ENCODE results near the gene B4GALT5. TPM values are rescaled to one million over a fixed set of nuclear protein-coding genes. Genes with fewer than 3 reads are reported as not detected.

The B4GALT5 gene
- total RNA-seq, 1 experiment from 2014 or later: 77.0 TPM

DNA sequence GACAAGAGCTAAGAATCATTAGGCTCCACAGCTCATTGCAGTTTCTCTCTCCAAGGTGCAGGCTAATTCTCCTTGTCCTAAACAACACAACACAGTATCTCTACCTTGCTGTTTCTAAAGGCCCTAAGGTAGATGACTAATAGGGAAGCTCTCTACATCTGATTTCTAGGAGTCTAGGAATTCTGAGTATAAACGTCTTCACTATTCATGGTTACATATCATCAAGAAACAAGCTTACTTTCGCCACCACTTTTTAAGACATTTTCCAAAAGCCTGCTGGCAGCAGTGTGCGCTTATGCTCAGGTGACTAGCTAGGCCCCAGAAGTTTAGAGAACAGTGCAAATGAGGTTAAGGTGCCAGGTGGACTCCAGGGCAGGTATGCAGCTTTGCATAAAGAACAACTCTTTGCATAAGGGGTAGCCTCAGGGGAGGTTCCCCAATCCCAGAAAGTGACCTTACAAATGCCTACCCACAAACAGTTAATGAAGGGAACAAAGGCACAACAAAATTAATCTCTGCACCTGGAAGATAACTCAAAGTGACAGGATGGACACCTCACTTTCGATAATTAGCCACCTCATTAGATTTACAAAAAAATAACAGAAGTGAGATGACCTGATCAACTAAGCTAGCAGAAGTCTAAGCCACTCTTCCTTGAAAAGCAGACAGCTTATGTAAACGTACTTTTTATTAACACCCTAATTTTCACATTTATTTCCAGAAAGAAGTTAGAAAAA, 20.1 kb downstream of the B4GALT5 start:
- no peak overlapping the region for H2BK15ac ChIP-seq (ENCODE audit: low read depth, low read length)
- no peaks in the 10 kb centered on the region for H3K23me2 ChIP-seq (ENCODE audit: insufficient read length, low read depth, low read length, poor library complexity, severe bottlenecking)
- no peak overlapping the region for H3K27ac ChIP-seq (ENCODE audit: insufficient read length, low read depth, low read length)
- no peak overlapping the region for H2AK5ac ChIP-seq (ENCODE audit: insufficient read length, low read length)
- H3K4ac ChIP-seq (ENCODE audit: low read depth, low read length): no peak overlapping the region
- no peak overlapping the region for H3T11ph ChIP-seq (ENCODE audit: low read length)
- no peak overlapping the region for H2BK20ac ChIP-seq (ENCODE audit: low read depth, low read length, poor library complexity, severe bottlenecking)
- WGBS (ENCODE audit: extremely low coverage, insufficient read length, low lambda C conversion rate): no CpG with 5 or more reads among the region's 5 CpGs
- peaks cover 2% of the 10 kb centered on the region for H4K20me1 ChIP-seq (ENCODE audit: control insufficient read depth, insufficient read depth, insufficient read length)
- H3K4me3 Mint-ChIP-seq: no peak overlapping the region
- TF ChIP-seq, protein P1, sequence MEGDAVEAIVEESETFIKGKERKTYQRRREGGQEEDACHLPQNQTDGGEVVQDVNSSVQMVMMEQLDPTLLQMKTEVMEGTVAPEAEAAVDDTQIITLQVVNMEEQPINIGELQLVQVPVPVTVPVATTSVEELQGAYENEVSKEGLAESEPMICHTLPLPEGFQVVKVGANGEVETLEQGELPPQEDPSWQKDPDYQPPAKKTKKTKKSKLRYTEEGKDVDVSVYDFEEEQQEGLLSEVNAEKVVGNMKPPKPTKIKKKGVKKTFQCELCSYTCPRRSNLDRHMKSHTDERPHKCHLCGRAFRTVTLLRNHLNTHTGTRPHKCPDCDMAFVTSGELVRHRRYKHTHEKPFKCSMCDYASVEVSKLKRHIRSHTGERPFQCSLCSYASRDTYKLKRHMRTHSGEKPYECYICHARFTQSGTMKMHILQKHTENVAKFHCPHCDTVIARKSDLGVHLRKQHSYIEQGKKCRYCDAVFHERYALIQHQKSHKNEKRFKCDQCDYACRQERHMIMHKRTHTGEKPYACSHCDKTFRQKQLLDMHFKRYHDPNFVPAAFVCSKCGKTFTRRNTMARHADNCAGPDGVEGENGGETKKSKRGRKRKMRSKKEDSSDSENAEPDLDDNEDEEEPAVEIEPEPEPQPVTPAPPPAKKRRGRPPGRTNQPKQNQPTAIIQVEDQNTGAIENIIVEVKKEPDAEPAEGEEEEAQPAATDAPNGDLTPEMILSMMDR (conservative IDR thresholded peaks at IDR 0.05): no peak
- H2AFZ ChIP-seq (ENCODE audit: low read length): no peak overlapping the region
- H3K14ac ChIP-seq (ENCODE audit: insufficient read depth, low read length): no peak overlapping the region
- H3K4me1 ChIP-seq (ENCODE audit: insufficient read depth, low read length): peaks cover 20% of the 10 kb centered on the region
- H3K79me1 ChIP-seq (ENCODE audit: insufficient read depth, low read depth, low read length, poor library complexity, severe bottlenecking): peaks cover 5% of the 10 kb centered on the region
- peak overlapping the region; percentile 46 to 82 (median 68); a peak in 5 of 7 replicates for H3K27ac Mint-ChIP-seq
- no peak overlapping the region for H3K23ac ChIP-seq (ENCODE audit: insufficient read length, low read depth, low read length)
- H3K9me3 ChIP-seq (ENCODE audit: control insufficient read depth, low read depth, low read length): no peaks in the 10 kb centered on the region
- no peaks in the 10 kb centered on the region for H3K9me3 Mint-ChIP-seq
- no peak overlapping the region for H3K9ac ChIP-seq (ENCODE audit: extremely low read depth, insufficient read length, low read length)
- H2BK12ac ChIP-seq (ENCODE audit: insufficient read length, low read depth, low read length): no peak overlapping the region
- H3K4me2 ChIP-seq (ENCODE audit: insufficient read depth, insufficient read length, low read length): peak overlapping the region; percentile 8
- no peak for DNase-seq
- no peak overlapping the region for H4K91ac ChIP-seq (ENCODE audit: insufficient read length, low read depth, low read length)
- H3K56ac ChIP-seq (ENCODE audit: insufficient read length, low read depth, low read length): no peak overlapping the region
- no peaks in the 10 kb centered on the region for H3K27me3 Mint-ChIP-seq (ENCODE audit: low read depth)
- H3K36me3 Mint-ChIP-seq (ENCODE audit: insufficient read depth in 1 of 3, low read depth in 3 of 3): no peaks in the 10 kb centered on the region; a peak in 1 of 7 replicates
- H3K4me1 Mint-ChIP-seq: peaks cover 66 to 80% of the 10 kb centered on the region in 2 experiments
- no peak overlapping the region for H3K18ac ChIP-seq (ENCODE audit: insufficient read length, low read depth, low read length)
- H3K27me3 ChIP-seq (ENCODE audit: insufficient read depth, low read length): no peaks in the 10 kb centered on the region
- H4K5ac ChIP-seq (ENCODE audit: insufficient read length, low read depth, low read length): no peak overlapping the region
- H2BK120ac ChIP-seq (ENCODE audit: low read depth, low read length, poor library complexity, severe bottlenecking): no peak overlapping the region
- H3K79me2 ChIP-seq (ENCODE audit: insufficient read depth, low read length): peaks cover 66% of the 10 kb centered on the region
- no peak overlapping the region for H4K8ac ChIP-seq (replicated peaks; ENCODE audit: insufficient read length, low read depth, low read length)
- H2BK5ac ChIP-seq (ENCODE audit: insufficient read length, low read length): no peak overlapping the region
